B cell (primary cell): ENCODE results near the gene KDM5A. TPM values are rescaled to one million over a fixed set of nuclear protein-coding genes. Genes with fewer than 3 reads are reported as not detected.
"Not testable (repeated sequence)": the region's sequence is repeated elsewhere in the genome, so short reads cannot be mapped to it uniquely, and the experiment has no call there.

Source experiments
- ATAC-seq: fragments of 200-7000 bp; cut with Tn5 transposase; one replicate; pipeline ENCODE4 v1.10.0; 2021; ENCODE audit warnings: low read depth, mild to moderate bottlenecking, moderate number of reproducible peaks, moderate library complexity
- CTCF ChIA-PET: fragments of 350-600 bp; sonication (Branson Sonifier 250); formaldehyde crosslinking; loops from one replicate; lab custom pipeline; 2021; ENCODE audit warnings: antibody characterized with exemption, inconsistent platforms; lab: Charles Lee
- POLR2A ChIA-PET: fragments of 350-600 bp; sonication (Branson Sonifier 250); formaldehyde crosslinking; loops from one replicate; lab custom pipeline; 2021; ENCODE audit warnings: antibody characterized with exemption; lab: Charles Lee
- DNase-seq: peaks from one replicate; pipeline ENCODE4 v3.0.0; 2013
- H2AFZ ChIP-seq: 2 replicates; pipeline ENCODE4 v1.6.1; 2012; ENCODE audit warnings: mild to moderate bottlenecking, low read depth, low read length; ENCODE audit not compliant: insufficient read depth, poor library complexity, severe bottlenecking
- H3K27ac ChIP-seq, 2 donors: 1 replicate in 1 of 2; 2 replicates in 1 of 2; pipeline ENCODE4 v1.5.1; 2012 to 2013; ENCODE audit warnings: low read length in 2 of 2, mild to moderate bottlenecking in 2 of 2, moderate library complexity in 1 of 2
- H3K27me3 ChIP-seq, 4 experiments: fragments of 200-600 bp in 1 of 4; sonication (generic) in 1 of 4; replicated peaks in 1 of 4; 1 replicate in 2 of 4; 2 replicates in 2 of 4; pipeline versions ENCODE4 v1.6.1 to v1.7.0; 2013 to 2016; ENCODE audit warnings: low read length in 3 of 4, mild to moderate bottlenecking in 2 of 4, mixed read lengths in 1 of 4, moderate library complexity in 1 of 4; ENCODE audit not compliant: insufficient read depth in 4 of 4, control insufficient read depth in 3 of 4; ENCODE audit errors: control extremely low read depth in 1 of 4
- H3K36me3 ChIP-seq, 2 experiments: replicated peaks in 1 of 2; 1 replicate in 1 of 2; 2 replicates in 1 of 2; pipeline versions ENCODE4 v1.6.1 to v1.7.1; 2013; ENCODE audit warnings: low read length in 1 of 2; ENCODE audit not compliant: insufficient read depth in 2 of 2, control insufficient read depth in 1 of 2; ENCODE audit errors: control extremely low read depth in 1 of 2, extremely low read depth in 1 of 2
- H3K4me1 ChIP-seq, 2 donors: fragments of 200-600 bp in 1 of 2; sonication (generic) in 1 of 2; 1 replicate in 1 of 2; 2 replicates in 1 of 2; pipeline versions ENCODE4 v1.5.1 to v1.6.1; 2013 to 2017; ENCODE audit warnings: low read length in 2 of 2; ENCODE audit not compliant: control insufficient read depth in 2 of 2, insufficient read depth in 2 of 2
- H3K4me2 ChIP-seq: replicated peaks from 2 replicates; pipeline ENCODE3; 2012; ENCODE audit warnings: mild to moderate bottlenecking, low read depth, low read length; ENCODE audit not compliant: poor library complexity, severe bottlenecking
- H3K4me3 ChIP-seq, 5 experiments: fragments of 200-600 bp in 1 of 5; sonication (generic) in 1 of 5; 1 replicate in 3 of 5; 2 replicates in 2 of 5; pipeline versions ENCODE4 v1.5.1 to v1.7.0; 2011 to 2016; ENCODE audit warnings: low read length in 4 of 5, mild to moderate bottlenecking in 4 of 5, low read depth in 2 of 5, control low read depth in 1 of 5, moderate library complexity in 1 of 5; ENCODE audit not compliant: insufficient read depth in 1 of 5; ENCODE audit errors: control extremely low read depth in 1 of 5, extremely low read depth in 1 of 5
- H3K79me2 ChIP-seq: fragments of 200-600 bp; sonication (generic); one replicate; pipeline ENCODE4 v1.6.0; 2016; ENCODE audit warnings: low read length; ENCODE audit not compliant: control insufficient read depth, insufficient read depth
- H3K9ac ChIP-seq: fragments of 200-600 bp; sonication (generic); 2 replicates; pipeline ENCODE4 v1.6.1; 2017; ENCODE audit warnings: mild to moderate bottlenecking, low read length, moderate library complexity
- H3K9me3 ChIP-seq, 3 donors: one replicate each; pipeline versions ENCODE4 v1.6.1 to v1.7.1; 2013; ENCODE audit warnings: low read length in 2 of 3; ENCODE audit not compliant: control insufficient read depth in 2 of 3, insufficient read depth in 1 of 3; ENCODE audit errors: control extremely low read depth in 1 of 3
- H4K20me1 ChIP-seq: 2 replicates; pipeline ENCODE4 v1.6.0; 2012; ENCODE audit warnings: mild to moderate bottlenecking, low read length; ENCODE audit not compliant: insufficient read depth, control insufficient read depth, poor library complexity, severe bottlenecking
- H3K27ac Mint-ChIP-seq: one replicate; pipeline ENCODE4 v1.8.0; 2021; ENCODE audit warnings: mixed read lengths
- H3K27me3 Mint-ChIP-seq: one replicate; pipeline ENCODE4 v1.8.0; 2021; ENCODE audit warnings: mixed read lengths
- H3K4me1 Mint-ChIP-seq: one replicate; pipeline ENCODE4 v1.8.0; 2021; ENCODE audit warnings: mixed read lengths
- H3K4me3 Mint-ChIP-seq: one replicate; pipeline ENCODE4 v1.8.0; 2021; ENCODE audit warnings: mixed read lengths
- H3K9me3 Mint-ChIP-seq: one replicate; pipeline ENCODE4 v1.8.0; 2022; ENCODE audit warnings: mixed read lengths; ENCODE audit not compliant: insufficient read depth
- WGBS: methylation state at CpG from one replicate; pipeline ENCODE4 v1.1.5; 2013; ENCODE audit warnings: missing lambda C conversion rate; ENCODE audit not compliant: insufficient coverage; 5-methylcytosine and 5-hydroxymethylcytosine counted together
- intact Hi-C: fragments of 100-400 bp; cut with micrococcal nuclease; formaldehyde crosslinking; loops from one replicate; pipeline ENCODE4 v1.10.0; 2022
- polyA plus RNA-seq: library from polyadenylated mRNA; depleted of rRNA; stranded (reverse); fragments of >200 nt; gene quantifications from 2 replicates; pipeline ENCODE4 v1.2.3, GENCODE V29; 2012
- total RNA-seq, 2 donors: library from RNA; stranded (reverse); fragments of 120-200 nt in 1 of 2; gene quantifications; 1 replicate in 1 of 2; 2 replicates in 1 of 2; pipeline versions ENCODE4 v1.2.3 to v1.2.4, GENCODE V29; 2013 to 2022

KDM5A gene
- total and polyA plus RNA-seq, 2 donors (not counting 1 experiment from before 2014, with no cell fraction given): 13.0 to 171 TPM

DNA sequence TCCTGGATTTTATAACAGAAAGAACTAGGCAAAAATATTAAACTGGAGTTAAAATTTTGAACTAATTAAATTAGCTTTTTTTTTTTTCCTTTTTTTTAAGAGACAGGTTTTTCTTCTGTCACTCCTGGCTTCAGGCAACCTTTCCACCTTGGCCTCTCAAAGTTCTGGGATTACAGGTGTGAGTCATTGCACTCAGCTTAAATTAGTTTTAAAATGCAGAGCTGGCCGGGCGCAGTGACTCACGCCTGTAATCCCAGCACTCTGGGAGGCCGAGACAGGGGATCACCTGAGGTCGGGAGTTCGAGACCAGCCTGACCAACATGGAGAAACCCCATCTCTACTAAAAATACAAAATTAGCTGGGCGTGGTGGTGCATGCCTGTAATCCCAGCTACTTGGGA is 39.5 kb downstream of the KDM5A start:
- H3K9me3 Mint-ChIP-seq, H3K9me3 ChIP-seq, DNase-seq, H3K27me3 Mint-ChIP-seq, H2AFZ ChIP-seq, H3K4me1 ChIP-seq, H3K4me3 ChIP-seq, intact Hi-C loops, H3K4me2 ChIP-seq, H3K27ac ChIP-seq, H3K27ac Mint-ChIP-seq, ATAC-seq, H3K27me3 ChIP-seq, H3K4me3 Mint-ChIP-seq, H3K9ac ChIP-seq: not testable (repeated sequence)
- peaks cover 13 to 42% of the 10 kb centered on the region in 2 experiments for H3K36me3 ChIP-seq
- POLR2A ChIA-PET: interaction anchor here (0.6 kb wide), 1 partner anchor 10 kb away, joined by 6 read pairs; no protein-coding TSS in a partner anchor
- CTCF ChIA-PET: interaction anchor here (1.0 kb wide), 1 partner anchor 19 kb away, joined by 3 read pairs; no protein-coding TSS in a partner anchor
- WGBS: no CpG with 5 or more reads among the region's 7 CpGs
- peaks cover 54% of the 10 kb centered on the region for H3K79me2 ChIP-seq
- H4K20me1 ChIP-seq: peaks cover 18% of the 10 kb centered on the region
- H3K4me1 Mint-ChIP-seq: peaks cover 25% of the 10 kb centered on the region

DNA sequence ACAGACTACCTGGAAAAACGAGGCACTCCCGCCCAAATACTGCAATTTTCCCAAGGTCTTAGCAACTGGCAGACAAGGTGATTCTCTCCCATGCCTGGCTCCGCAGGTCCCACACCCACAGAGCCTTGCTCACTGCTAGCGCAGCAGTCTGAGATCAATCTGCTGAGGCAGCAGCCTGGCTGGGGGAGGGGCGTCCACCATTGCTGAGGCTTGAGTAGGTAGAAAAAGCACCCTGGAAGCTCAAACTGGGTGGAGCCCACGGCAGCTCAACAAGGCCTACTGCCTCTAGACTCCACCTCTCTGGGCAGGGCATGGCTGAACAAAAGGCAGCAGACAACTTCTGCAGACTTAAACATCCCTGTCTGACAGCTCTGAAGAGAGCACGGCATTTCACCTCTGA is 46.1 kb downstream of the KDM5A start:
- H3K9ac ChIP-seq, intact Hi-C loops, H3K27me3 Mint-ChIP-seq, H3K9me3 Mint-ChIP-seq, ATAC-seq, H3K27me3 ChIP-seq, H3K4me3 ChIP-seq, H3K9me3 ChIP-seq, POLR2A ChIA-PET, DNase-seq, H3K4me3 Mint-ChIP-seq, H2AFZ ChIP-seq, H3K27ac ChIP-seq, CTCF ChIA-PET, H3K27ac Mint-ChIP-seq, H3K4me2 ChIP-seq, H3K4me1 ChIP-seq: not testable (repeated sequence)
- peaks cover 60% of the 10 kb centered on the region for H3K79me2 ChIP-seq
- peaks cover 10 to 51% of the 10 kb centered on the region in 2 experiments for H3K36me3 ChIP-seq
- H3K4me1 Mint-ChIP-seq: peaks cover 23% of the 10 kb centered on the region
- WGBS: 97% methylated on average over 7 of the region's 7 CpGs
- peaks cover 35% of the 10 kb centered on the region for H4K20me1 ChIP-seq
